ENCODE measurements around the gene ATP13A3. TPM values are rescaled to one million over a fixed set of nuclear protein-coding genes. Genes with fewer than 3 reads are reported as not detected.

ATP13A3 gene
- total and polyA plus RNA-seq, 2 of the 4 experiments (the other 2 are of a cell fraction): 48.1 to 154 TPM

- H3K9me3 ChIP-seq (ENCODE audit: control insufficient read depth, insufficient read depth, low read length): no peaks in the 10 kb centered on the region
- no peak overlapping the region for H3K18ac ChIP-seq (ENCODE audit: low read depth, low read length)
- peaks cover 14% of the 10 kb centered on the region for H3K36me3 ChIP-seq (ENCODE audit: control insufficient read depth, insufficient read depth, low read length)
- H3K23ac ChIP-seq (ENCODE audit: low read depth, low read length): no peak overlapping the region; the same call in 1 of the 2 replicates
- H3K4me2 ChIP-seq (ENCODE audit: low read depth, low read length): no peak overlapping the region
- CTCF ChIA-PET: interaction anchor here (0.7 to 0.8 kb wide), 2 partner anchors 11 to 25 kb away, joined by 3 read pairs; no protein-coding TSS in a partner anchor
- dilution Hi-C loops (cut with HindIII; ENCODE audit: low sequenced_read_pairs, unreplicated experiment) (no loop called here), in situ Hi-C loops (cut with MboI; ENCODE audit: low sequenced_read_pairs) (no loop called here), intact Hi-C loops (cut with micrococcal nuclease) (loop anchor here (5.0 kb wide), 1 partner anchor 33 kb away; no protein-coding TSS in a partner anchor)
- no peak overlapping the region for H4K91ac ChIP-seq (ENCODE audit: insufficient read depth, low read depth, low read length)
- peaks cover 4 to 60% of the 10 kb centered on the region in 2 experiments; a peak in 3 of 4 replicates for H3K79me1 ChIP-seq (ENCODE audit: low read depth in 1 of 2, low read length in 2 of 2)
- H3K4me1 ChIP-seq (ENCODE audit: control insufficient read depth, insufficient read depth, low read length): peaks cover 3% of the 10 kb centered on the region; the same call in 1 of the 2 replicates
- H2AFZ ChIP-seq (replicated peaks; ENCODE audit: low read length, poor library complexity): no peak overlapping the region
- no peak overlapping the region for H3K4ac ChIP-seq (ENCODE audit: low read depth, low read length)
- no peak overlapping the region for H2AK5ac ChIP-seq (ENCODE audit: low read depth, low read length)
- ATAC-seq (ENCODE audit: low read depth) (no peak), DNase-seq (no peak)
- H3K27me3 ChIP-seq (ENCODE audit: control insufficient read depth, insufficient read depth, low read length): no peaks in the 10 kb centered on the region
- BruUV-seq (replicated peaks): no TSS peak
- peaks cover 5% of the 10 kb centered on the region for H3K9me1 ChIP-seq (ENCODE audit: insufficient read depth, low read length)
- TF ChIP-seq FOS (IDR thresholded peaks at IDR 0.05; ENCODE audit: low read depth, low read length) (no peak), MXI1 (IDR thresholded peaks at IDR 0.05; ENCODE audit: borderline replicate concordance, low read depth, low read length) (no peak), MAZ (IDR thresholded peaks at IDR 0.05; ENCODE audit: borderline replicate concordance, low read depth, low read length) (no peak), NFE2L2 (IDR thresholded peaks at IDR 0.05; ENCODE audit: low read depth, low read length) (no peak), RAD21 (IDR thresholded peaks at IDR 0.05; ENCODE audit: low read length) (no peak), RCOR1 (IDR thresholded peaks at IDR 0.05; ENCODE audit: insufficient replicate concordance, low read length) (no peak), SMC3 (IDR thresholded peaks at IDR 0.05; ENCODE audit: low read depth, low read length) (no peak), MAFK (IDR thresholded peaks at IDR 0.05; ENCODE audit: low read depth, low read length) (no peak), CEBPB (IDR thresholded peaks at IDR 0.05; ENCODE audit: low read depth, low read length) (no peak), POLR2A (IDR thresholded peaks at IDR 0.05; ENCODE audit: low read depth, low read length) (no peak), BHLHE40 (IDR thresholded peaks at IDR 0.05; ENCODE audit: low read depth, low read length) (no peak), CTCF (conservative IDR thresholded peaks at IDR 0.05; ENCODE audit: low read depth, low read length) (no peak), RFX5 (IDR thresholded peaks at IDR 0.05; ENCODE audit: low read depth, low read length) (no peak), ELK1 (IDR thresholded peaks at IDR 0.05; ENCODE audit: borderline replicate concordance, low read depth, low read length) (no peak), CHD1 (IDR thresholded peaks at IDR 0.05; ENCODE audit: low read depth, low read length) (no peak)
- no peak overlapping the region for H3K4me3 ChIP-seq (ENCODE audit: insufficient read depth, low read depth, low read length)
- no peak overlapping the region for H2BK5ac ChIP-seq (ENCODE audit: low read depth, low read length, poor library complexity, severe bottlenecking)
- no peak overlapping the region for H3K9ac ChIP-seq (ENCODE audit: low read depth, low read length)
- peak overlapping the region; percentile 44; the same call in 1 of the 2 replicates for H3K27ac ChIP-seq (ENCODE audit: insufficient read depth, low read length)
- no peak overlapping the region for H2BK120ac ChIP-seq (ENCODE audit: low read depth, low read length)
- H2AK9ac ChIP-seq (replicated peaks; ENCODE audit: low read depth, low read length, poor library complexity): no peak overlapping the region
- H2BK15ac ChIP-seq (ENCODE audit: low read depth, low read length): no peak overlapping the region
- H3K14ac ChIP-seq (replicated peaks; ENCODE audit: low read depth, low read length): no peak overlapping the region
- WGBS, 2 experiments (ENCODE audit: extremely low coverage in 2 of 2, insufficient read length in 1 of 2): 86% methylated on average over 1 of the region's 5 CpGs; no CpG with 5 or more reads in 1 of the 2 experiments
- H4K8ac ChIP-seq (ENCODE audit: low read depth in 2 of 2, low read length in 2 of 2): no peak overlapping the region
- no peak overlapping the region for H3K56ac ChIP-seq (ENCODE audit: extremely low read depth, insufficient read depth, low read length)
- H2BK20ac ChIP-seq (ENCODE audit: low read depth, low read length): no peak overlapping the region
- H4K5ac ChIP-seq (ENCODE audit: low read depth, low read length): no peak overlapping the region
- H4K20me1 ChIP-seq (ENCODE audit: insufficient read depth, low read length): peaks cover 45% of the 10 kb centered on the region
- POLR2A ChIA-PET (ENCODE audit: unreplicated experiment): no interaction called here
Observed at GRCh38 chr3:194460566-194460965, 26.2 kb downstream of the ATP13A3 start.

All from IMR-90 (cell line).